GM18505 (cell line): ENCODE measurements around the gene MLXIP.

ENCODE experiments used
- ATAC-seq: cut with Tn5 transposase; IDR thresholded peaks from one replicate; pipeline ENCODE4 v1.9.1; 2021; ENCODE audit not compliant: unreplicated experiment
- POLR2A ChIP-seq: IDR thresholded peaks from 4 replicates; pipeline ENCODE4 v1.6.1; 2011; ENCODE audit warnings: borderline replicate concordance; ENCODE audit not compliant: insufficient read depth, insufficient read length; ENCODE audit errors: extremely low read depth

Gene MLXIP

DNA sequence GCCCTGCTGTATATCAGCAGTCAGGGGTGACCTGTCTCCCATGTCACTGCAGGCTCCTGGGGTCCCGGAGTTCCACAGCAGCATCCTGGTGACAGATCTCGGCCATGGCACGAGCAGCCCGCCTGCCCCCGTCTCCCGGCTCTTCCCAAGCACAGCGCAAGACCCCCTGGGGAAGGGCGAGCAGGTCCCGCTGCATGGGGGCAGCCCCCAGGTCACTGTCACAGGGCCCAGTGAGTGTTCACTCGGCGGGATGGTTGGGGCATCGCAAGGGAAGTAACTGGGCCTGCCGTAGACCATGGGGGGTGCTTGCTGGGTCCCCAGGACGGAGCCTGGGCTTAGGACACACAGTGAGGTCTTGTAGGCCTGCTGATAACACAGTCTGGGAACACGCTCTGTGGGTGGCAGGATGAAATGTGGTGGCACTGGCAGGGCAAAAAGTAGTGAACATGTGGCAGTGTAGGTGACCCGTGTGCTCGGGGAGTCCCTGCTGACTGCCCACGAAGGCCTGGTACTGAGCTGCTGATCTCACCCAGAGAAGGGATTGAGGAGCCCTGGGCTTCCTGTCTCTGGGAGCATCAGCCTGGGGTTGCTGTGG is 57.0 kb downstream of the MLXIP start:
- ATAC-seq = no peak
- TF ChIP-seq POLR2A = no peak

DNA sequence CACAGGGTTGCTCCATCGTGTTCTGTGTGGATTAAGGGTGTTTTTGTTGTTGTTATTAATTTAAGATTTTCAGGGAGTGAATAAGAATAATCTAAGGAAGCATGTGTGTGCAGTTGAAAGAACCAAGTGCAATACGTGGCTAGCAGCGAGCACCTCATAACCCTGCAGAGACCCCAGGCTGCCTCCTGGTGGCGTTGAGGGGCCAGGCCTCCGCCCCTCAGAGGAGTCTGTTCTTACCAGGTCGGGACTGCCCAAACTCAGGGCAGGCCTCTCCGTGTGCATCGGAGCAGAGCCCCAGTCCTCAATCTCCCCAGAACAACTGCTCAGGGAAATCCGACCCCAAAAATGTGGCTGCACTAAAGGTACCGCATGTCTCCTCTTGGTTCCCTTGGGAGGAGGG is 58.7 kb downstream of the MLXIP start:
- no peak for TF ChIP-seq POLR2A

DNA sequence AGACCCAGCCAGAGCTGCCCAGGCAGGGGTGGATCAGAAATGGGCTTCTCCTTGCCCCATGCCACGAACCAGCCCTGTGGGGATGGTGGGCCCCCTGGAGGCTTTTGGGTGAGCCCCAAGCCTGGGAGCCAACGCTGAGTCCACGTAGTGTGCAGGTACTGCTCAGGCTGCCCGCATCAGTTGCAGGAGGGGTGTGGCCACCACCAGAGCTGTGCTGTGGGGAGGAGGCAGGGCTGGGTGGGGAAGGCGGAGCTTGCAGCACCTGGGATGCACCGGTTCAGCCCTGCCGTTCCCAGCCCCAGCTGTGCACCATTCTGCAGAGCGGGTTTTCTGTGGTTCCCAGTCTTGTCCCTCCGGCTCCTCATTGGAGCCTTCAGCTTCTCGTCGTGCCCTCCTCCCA is 59.1 kb downstream of the MLXIP start:
- no peak for TF ChIP-seq POLR2A
- ATAC-seq = no peak

More for the DNA sequence above, 58.7 kb downstream of the MLXIP start:
- ATAC-seq = no peak

DNA sequence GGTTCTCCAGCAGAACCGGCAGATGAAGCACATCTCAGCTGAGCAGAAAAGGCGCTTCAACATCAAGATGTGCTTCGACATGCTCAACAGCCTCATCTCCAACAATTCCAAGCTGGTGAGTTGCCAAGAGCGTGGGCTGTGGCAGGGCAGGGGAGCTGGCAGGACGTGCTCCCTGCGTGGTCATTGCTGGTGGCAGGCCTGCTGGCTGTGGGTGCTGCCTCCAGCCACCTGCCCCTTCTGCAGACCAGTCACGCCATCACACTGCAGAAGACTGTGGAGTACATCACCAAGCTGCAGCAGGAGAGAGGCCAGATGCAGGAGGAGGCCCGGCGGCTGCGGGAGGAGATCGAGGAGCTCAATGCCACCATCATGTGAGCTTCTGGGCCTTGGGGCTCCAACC is 59.6 kb downstream of the MLXIP start:
- no peak for TF ChIP-seq POLR2A
- ATAC-seq = no peak

DNA sequence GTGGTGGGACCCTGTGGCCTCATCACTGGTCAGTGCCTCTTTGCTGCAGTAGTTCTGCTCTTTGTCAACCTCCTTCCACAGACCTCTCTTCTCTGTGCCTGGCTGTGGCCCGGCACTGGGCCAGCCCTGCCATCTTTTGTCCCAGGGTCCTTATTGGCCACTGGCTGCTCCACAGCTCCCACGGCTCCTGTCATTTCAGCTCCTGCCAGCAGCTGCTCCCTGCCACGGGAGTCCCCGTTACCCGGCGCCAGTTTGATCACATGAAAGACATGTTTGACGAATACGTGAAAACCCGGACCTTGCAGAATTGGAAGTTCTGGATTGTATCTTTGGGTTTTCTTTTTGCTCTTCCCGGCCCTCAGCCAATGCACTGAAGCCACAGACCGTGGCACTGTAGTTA is 60.1 kb downstream of the MLXIP start:
- no peak for ATAC-seq
- no peak for TF ChIP-seq POLR2A

DNA sequence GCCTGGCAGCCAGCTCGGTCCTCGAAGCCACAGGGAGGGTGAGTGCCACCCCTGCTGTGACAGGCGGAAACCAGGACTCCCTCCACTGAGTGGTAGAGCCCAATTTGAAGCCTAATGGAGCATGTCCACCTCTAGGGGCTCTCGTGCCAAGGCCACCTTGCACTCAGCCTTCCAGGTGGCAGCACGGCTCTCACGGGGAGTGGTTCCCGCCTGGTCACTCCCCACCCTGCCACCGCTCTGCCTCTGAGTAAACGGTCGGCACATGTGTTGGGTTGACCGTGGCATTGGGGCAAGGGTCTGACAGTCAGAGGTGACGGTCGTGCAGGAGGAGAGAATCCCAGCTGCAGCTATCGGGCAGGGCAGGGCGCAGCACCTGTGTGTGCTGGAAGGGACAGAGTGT is 60.7 kb downstream of the MLXIP start:
- TF ChIP-seq POLR2A = no peak
- no peak for ATAC-seq

DNA sequence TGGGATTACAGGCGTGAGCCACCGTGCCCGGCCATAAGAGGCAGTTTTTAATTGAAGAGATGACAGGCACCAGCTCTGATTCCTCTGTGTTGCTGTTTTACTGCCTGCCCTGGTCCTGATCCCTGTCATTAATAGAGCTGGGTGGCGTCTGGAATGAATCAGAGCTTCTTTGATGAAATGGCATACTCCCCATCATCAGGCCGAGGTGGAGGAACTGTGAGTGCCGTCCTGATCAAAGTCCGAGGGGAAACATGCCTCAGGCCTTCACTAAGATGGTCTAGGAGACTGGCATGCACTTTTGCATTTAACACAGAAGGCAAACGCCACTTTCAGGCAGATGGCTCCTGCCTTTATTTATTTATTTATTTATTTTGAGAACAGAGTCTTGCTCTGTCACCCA is 61.4 kb downstream of the MLXIP start:
- no peak for TF ChIP-seq POLR2A
- no peak for ATAC-seq

DNA sequence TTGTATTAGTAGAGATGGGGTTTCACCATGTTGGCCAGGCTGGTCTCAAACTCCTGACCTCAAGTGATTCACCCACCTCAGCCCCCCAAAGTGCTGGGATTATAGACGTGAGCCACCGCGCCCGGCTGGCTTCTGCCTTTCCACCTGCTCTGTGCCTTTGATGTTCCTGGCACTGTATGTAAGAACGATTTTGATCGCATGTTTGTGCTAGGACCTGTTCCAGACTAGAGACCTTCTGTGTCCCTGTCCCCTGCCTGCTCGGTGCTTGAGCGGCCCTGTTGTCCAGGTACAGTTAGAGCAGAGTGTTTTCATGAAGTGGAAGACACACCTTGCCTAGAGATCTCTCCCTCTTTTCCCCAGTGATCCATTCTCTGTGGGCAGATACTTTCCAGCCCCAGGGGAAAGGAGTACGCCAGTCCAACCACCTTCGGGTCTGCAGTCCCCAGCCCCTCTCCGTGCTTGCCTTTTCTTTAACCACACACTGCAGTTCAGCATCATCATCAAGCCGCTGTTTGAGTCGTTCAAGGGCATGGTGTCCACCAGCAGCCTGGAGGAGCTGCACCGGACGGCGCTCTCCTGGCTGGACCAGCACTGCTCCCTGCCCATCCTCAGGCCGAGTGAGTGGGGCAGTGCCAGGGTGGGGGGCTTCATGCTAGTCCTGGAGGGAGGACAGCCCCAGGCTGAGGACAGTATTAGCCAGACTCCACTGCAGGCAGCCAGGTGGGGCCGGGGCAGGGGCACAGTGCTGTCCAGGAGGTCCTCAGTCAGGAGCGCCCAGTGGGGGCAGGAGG is 62.1 kb downstream of the MLXIP start:
- TF ChIP-seq POLR2A = no peak
- no peak for ATAC-seq

DNA sequence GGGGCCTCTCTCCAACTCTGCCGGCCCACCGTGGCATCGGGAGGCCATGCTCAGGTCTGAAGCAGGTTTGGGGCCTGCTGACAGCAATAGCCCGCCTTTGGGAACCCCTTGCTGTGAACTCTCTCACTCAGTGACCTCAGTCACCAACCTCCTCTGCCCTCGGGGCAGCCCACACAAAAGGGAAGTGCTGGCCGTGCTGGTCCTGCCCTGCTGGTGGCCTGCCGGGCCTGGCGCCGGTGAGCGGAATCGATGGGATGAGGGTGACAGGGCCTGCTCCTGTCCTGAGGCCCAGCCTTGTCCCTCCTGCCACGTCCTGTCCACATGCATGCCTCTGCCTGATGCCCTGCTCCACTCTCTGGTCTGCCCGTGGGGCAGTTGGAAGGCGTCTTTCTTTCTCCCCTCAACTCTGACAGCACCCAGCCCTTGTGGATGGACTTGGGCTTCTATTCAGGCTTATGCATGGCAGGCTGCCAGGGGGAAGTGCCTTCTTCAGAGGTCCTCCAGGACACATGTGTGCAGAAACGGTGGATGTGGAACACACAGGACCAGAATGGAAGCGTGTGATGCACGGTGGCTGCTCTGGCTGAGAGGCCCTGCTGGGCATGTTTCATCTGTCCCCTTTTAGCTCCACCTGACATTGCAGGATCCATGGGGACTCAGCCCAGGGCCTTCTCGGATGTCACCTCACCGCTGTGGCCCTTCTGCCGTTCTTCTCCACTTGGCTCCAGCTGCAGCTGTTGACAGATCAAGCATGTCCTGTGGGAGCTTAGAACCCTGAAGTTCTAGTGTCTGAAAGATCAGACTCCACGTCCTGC is 63.6 kb downstream of the MLXIP start:
- ATAC-seq = no peak
- no peak for TF ChIP-seq POLR2A

DNA sequence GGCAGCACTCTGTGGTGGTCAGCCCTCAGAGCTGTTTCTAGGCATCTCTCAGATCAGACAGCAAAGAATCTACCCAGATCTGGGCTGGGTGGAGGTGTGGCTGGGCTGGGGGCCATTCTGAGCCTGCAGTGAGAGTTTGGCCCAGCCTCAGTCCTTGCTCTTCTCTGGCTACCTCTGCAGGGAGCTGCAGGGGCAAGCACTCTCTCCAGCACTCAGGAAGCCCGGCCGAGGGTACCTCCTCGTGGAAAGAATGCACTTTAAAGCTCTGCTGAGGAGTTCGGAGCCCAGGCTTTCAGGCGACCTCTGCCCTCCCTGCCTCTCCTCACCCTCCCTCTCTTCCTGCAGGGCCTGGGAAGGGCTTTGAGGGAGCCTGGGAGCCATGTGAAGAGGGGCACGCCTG is 64.3 kb downstream of the MLXIP start:
- ATAC-seq = no peak
- no peak for TF ChIP-seq POLR2A

DNA sequence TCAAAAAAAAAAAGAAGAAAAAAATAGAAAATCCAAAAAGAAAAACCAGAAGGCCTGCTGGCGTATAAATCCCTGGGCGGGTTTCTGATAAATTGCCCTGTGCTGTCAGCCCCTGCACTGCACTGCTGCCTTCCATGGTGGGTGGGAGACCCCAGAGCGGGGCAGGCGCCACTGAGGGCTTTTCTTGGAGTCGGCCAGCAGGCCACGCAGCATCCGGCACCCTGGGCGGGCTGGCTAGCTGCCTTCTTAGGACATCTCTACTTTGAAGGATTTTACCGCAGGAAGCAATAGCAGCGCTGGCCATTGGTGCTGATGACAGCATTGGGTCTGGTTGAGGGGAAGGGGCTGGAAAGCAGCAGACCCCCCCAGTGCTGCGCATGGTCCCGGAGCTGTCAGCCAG is 66.3 kb downstream of the MLXIP start:
- no peak for TF ChIP-seq POLR2A
- no peak for ATAC-seq

DNA sequence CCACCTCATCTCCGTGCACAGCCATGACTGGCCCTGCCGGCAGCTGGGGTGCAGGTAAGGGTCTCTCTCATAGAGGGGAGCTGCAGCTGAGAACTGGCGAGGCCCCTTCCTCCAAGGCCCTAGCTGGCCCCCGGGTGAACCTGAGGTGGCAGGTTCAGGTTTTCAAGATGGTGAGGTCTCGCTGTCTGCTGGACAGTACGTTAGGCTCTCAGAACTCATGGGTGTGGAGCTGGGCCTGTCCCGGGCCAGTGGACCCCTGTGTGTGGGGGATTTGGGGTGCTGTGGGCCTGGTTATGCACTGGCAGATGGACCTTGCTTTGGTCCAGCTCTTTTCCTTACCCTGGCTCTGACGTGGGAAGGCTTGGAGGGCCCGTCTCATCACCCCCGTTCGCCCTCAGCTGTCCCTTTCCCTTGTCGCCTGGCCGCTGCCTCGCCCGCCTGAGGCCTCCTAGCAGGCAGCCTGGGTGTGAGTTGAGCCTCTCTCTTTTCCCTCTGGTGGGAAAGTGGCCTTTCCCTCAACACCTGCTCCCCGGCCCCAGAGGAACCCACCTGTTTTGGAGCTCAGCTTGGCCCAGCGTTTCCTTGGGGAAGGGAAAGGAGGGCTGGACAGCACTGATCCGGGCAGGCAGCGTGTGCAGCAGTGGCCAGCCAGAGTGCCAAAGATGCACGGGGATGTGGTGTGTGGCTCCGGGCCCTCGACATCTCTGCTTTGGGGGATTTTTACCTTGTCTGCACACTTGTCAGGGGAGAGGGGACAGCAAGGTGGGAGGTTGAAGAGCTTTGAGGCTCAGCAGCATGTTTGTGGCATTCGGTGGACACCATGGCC is 67.2 kb downstream of the MLXIP start:
- ATAC-seq = no peak

DNA sequence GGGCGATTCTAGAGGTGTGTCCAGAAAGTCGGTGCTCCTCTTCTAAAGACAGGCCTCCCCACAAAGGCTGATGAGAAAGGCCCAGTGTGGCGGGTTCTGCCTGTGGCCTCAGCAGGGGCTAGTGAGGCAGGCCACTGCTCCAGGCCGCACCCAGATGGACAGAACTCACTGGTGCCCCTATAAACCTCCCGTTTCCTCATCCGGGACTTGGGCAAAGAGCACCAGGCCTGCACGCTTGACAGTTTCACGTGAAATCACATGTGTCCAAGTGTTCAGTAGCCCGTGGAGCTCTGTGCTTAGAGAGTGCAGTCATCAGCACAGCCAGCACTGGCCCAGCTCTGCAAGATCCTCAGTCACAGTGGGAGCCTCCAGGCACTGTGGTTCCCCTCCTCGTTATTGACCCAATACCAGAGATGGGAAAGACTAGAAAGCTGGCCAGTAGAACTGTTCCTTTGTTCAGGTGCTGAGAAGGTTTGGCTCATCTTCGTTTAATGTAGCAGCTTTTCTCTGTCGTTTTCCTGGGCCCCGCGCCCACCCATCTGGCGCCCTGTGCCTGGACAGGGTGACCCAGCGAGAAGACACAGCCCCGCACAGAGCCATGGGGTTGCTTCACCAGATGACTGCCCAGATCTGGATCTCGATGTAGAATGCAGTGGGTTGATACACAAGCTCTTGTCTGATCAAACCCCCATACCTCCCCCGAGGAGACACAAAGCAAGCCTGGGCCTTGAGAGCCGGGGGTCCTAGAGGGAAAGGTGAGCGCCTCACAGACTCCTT is 69.1 kb downstream of the MLXIP start:
- ATAC-seq = no peak
- TF ChIP-seq POLR2A = no peak

More for the DNA sequence above, 67.2 kb downstream of the MLXIP start:
- TF ChIP-seq POLR2A = no peak

DNA sequence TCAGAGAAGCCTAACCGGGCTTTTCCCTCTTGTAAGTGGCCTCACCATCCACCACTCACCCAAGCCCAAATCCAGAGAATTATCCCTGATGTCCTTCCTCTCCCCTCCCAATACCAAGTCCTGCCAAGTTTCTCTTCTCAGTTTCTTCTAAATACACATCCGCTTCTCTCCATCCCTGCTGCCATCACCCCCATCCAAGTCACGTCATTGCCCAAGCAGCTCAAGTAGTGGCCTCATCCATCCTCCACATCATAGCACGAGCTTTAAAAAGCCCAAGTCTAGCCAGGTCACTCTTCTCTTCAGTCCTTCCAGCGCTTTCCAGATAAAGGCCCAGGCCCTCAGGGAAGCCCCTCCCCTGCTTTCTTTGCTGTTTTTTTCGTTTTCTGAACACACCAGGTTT is 70.1 kb downstream of the MLXIP start:
- TF ChIP-seq POLR2A = no peak
- no peak for ATAC-seq
